SK-N-SH treated with all-trans-retinoic acid at 6 μM for 48 hours (cell line): Measurements from ENCODE around the gene SCMH1.

Source experiments
- TCF4 ChIP-seq: fragments of 250-450 bp; sonication (Bioruptor Pico); IDR thresholded peaks from 2 replicates; pipeline ENCODE4 v1.8.0; 2021; ENCODE audit warnings: mild to moderate bottlenecking, moderate library complexity, borderline replicate concordance
- ZNF565 ChIP-seq: fragments of 450-650 bp; formaldehyde crosslinking; conservative IDR thresholded peaks from 2 replicates; pipeline ENCODE4 v1.5.0; 2020; ENCODE audit warnings: low read depth, mild to moderate bottlenecking, moderate library complexity
- TF ChIP-seq, protein P1 (sequence below): fragments of 250-450 bp; sonication (Bioruptor Pico); IDR thresholded peaks from 2 replicates; pipeline ENCODE4 v1.5.1; 2020; ENCODE audit warnings: low read depth, mild to moderate bottlenecking, moderate library complexity
- TF ChIP-seq, protein P2 (sequence below): fragments of 250-450 bp; sonication (Bioruptor Pico); IDR thresholded peaks from 2 replicates; pipeline ENCODE4 v1.8.0; 2020; ENCODE audit warnings: mild to moderate bottlenecking, moderate library complexity, borderline replicate concordance
- TF ChIP-seq, protein P3 (sequence below): fragments of 250-450 bp; sonication (Bioruptor Pico); IDR thresholded peaks from 2 replicates; pipeline ENCODE4 v1.5.1; 2021; ENCODE audit warnings: mild to moderate bottlenecking, moderate library complexity

DNA sequence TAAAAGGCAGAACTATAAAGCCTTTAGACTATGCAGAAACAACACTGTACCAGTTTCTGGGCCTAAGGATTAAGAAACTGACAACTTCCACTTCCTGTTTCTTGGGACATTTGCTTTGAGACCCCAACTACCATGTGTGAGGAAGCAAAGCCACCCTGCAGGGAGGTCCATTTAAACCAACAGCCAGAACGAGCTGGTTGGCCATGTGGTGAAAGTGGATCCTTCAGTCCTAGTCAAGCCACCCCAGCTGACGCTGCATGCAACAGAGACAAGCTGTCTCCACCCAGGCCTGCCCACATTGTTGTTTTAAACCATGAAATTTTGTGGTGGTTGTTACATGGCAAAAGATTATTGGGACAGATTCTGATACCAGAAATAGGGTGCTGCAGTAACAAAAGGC, 188.8 kb downstream of the SCMH1 start:
- TF ChIP-seq TCF4, result no peak
- TF ChIP-seq ZNF565 (CRISPR knock-in tag), result no peak
- TF ChIP-seq, protein P1, sequence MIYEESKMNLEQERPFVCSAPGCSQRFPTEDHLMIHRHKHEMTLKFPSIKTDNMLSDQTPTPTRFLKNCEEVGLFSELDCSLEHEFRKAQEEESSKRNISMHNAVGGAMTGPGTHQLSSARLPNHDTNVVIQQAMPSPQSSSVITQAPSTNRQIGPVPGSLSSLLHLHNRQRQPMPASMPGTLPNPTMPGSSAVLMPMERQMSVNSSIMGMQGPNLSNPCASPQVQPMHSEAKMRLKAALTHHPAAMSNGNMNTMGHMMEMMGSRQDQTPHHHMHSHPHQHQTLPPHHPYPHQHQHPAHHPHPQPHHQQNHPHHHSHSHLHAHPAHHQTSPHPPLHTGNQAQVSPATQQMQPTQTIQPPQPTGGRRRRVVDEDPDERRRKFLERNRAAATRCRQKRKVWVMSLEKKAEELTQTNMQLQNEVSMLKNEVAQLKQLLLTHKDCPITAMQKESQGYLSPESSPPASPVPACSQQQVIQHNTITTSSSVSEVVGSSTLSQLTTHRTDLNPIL, result no peak
- TF ChIP-seq, protein P2, sequence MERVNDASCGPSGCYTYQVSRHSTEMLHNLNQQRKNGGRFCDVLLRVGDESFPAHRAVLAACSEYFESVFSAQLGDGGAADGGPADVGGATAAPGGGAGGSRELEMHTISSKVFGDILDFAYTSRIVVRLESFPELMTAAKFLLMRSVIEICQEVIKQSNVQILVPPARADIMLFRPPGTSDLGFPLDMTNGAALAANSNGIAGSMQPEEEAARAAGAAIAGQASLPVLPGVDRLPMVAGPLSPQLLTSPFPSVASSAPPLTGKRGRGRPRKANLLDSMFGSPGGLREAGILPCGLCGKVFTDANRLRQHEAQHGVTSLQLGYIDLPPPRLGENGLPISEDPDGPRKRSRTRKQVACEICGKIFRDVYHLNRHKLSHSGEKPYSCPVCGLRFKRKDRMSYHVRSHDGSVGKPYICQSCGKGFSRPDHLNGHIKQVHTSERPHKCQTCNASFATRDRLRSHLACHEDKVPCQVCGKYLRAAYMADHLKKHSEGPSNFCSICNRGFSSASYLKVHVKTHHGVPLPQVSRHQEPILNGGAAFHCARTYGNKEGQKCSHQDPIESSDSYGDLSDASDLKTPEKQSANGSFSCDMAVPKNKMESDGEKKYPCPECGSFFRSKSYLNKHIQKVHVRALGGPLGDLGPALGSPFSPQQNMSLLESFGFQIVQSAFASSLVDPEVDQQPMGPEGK (CRISPR knock-in tag), result no peak
- TF ChIP-seq, protein P3, sequence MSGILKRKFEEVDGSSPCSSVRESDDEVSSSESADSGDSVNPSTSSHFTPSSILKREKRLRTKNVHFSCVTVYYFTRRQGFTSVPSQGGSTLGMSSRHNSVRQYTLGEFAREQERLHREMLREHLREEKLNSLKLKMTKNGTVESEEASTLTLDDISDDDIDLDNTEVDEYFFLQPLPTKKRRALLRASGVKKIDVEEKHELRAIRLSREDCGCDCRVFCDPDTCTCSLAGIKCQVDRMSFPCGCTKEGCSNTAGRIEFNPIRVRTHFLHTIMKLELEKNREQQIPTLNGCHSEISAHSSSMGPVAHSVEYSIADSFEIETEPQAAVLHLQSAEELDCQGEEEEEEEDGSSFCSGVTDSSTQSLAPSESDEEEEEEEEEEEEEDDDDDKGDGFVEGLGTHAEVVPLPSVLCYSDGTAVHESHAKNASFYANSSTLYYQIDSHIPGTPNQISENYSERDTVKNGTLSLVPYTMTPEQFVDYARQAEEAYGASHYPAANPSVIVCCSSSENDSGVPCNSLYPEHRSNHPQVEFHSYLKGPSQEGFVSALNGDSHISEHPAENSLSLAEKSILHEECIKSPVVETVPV (CRISPR knock-in tag), result no peak
